Islet of Langerhans (tissue), 1 donor: ENCODE results near the gene GORASP2.

Source experiments
- FAIRE-seq: peaks from one replicate; lab custom pipeline; 2011; peaks lifted over from hg19 to GRCh38; lab: Jason Lieb, UNC

The GORASP2 gene

GRCh38 chr2:170923799-170924198 is 5.3 kb upstream of the GORASP2 start:
- no peak for FAIRE-seq

DNA sequence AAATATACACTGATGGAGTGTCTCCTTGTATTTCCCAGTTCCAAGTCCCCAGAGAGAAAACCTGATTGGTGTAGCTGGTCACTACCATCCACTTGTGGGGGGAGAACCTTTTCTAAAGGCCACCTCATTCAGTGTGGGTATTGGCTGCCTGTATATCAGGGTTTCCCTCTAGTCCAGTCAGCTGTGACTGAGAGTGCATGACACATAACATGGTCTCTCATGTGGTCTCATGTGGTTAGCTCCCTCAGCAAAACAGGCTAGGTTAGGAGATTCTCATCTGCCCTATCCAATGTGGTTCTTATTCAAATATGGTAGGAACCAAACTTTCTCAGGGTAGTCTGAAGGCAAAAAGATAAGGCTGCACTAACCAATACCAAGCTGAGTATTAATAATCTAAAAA is 4.1 kb upstream of the GORASP2 start:
- no peak for FAIRE-seq

- FAIRE-seq, result no peak
These were observed 3.1 kb upstream of the GORASP2 start for GRCh38 chr2:170925923-170926322.

DNA sequence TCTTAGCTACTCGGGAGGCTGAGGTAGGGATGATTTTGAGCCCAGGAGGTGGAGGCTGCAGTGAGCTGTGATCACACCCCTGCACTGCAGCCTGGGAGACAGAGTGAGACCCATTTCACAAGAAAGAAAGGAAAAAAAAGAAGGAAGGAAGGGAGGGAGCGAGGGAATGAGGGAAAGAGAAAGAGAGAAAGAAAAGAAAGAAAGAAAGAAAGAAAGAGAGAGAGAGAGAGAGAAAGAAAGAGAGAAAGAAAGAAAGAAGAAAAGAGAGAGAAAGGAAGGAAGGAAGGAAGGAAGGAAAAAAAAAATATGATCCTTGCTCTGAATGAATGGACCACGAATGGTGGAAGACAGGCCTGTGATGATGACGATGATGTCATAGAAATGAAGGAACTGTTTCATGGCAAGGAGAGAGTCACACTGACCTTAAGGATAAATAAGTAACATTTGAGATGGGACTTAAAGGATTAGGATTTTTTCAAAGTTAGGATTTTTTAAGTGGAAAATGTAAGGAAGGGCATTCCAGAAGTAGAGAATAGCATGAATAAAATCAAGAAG is 2.2 kb upstream of the GORASP2 start:
- FAIRE-seq, result no peak

DNA sequence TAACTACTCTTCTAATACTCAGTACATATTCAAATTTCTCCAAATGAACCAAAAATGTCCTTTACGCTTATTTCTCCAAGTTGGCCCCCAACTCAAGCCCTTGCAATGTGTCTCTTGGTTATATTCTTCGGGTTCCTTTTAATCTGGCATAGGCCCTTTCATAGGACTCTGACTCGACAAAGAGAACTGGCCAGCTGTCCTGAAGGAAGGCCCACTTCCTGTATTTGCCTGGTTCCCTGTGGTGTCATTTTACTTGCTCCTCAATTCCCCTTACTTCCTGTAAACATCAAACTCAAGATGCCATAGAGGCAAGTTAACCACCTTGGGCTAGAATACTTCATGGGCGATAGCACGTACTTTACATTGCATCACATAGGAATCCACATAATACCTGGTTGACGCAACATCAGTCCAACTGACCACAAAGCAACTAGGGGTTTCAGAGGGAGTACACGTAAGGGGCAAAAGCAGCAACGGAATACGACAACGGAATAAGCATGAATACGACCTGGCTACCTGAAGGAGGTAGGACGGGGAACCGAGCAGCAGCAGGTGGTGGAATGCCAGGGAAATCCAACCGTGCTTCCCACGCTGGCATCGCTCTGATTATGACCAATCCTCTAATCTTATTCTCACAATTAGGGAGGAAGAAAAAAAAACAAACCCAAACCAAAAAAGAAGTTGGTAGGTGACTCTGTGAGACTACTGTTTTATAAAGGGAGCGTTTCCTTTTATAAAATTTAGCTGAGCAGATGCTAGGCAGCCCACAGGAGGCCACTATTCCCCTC is 823 bp upstream of the GORASP2 start:
- FAIRE-seq, result no peak

DNA sequence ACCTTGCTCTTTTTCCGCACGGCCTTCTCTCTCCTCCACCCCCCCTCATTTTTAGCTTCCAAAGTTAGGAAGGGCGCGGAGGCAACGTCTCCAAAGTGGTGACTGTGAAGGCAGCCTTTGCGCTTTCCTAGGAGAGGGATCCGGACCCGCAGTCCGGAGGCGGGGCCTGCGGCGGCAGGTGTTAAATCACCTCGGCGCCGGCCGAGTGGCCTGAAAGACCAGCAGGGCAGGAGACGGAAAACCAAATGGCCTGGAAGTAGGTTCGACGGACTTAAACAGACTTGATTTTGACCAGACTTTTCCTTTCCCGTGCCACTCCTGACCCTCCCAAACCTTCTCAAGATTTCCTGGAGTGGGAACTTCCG is 615 bp downstream of the GORASP2 start:
- FAIRE-seq, result no peak

- no peak for FAIRE-seq
These were observed 1.3 kb downstream of the GORASP2 start for GRCh38 chr2:170930131-170930990.

DNA sequence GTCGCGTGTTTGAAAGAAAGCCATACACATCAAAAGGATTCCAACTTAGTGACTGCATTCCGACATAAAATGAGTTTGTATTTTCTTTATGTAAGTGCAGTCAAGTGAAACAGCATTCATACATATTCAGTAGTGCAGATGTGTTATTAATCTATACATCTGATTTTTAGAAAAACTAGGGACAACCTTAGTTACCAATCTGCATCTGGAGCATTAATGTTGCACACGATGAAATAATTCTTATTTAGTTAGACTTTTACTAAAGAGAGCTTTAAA is 1.9 kb downstream of the GORASP2 start:
- FAIRE-seq, result no peak

DNA sequence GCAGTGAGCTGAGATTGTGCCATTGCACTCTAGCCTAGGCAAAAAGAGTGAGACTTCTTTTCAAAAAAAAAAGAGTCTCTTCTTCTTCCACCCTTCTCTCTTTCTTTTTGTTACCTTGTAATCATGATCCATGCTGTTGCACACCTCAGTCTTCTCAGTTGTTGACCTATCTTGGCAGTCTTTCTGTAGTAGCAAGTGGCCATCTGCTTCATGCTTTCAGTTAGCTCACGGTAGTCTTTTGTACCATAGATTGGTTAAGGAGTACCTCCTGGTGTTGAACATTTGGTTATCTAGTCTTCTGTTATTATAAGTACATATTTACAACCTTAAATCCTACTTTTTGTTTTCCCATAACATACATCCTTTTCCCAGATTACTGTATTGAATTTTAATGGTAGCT is 3.1 kb downstream of the GORASP2 start:
- no peak for FAIRE-seq

DNA sequence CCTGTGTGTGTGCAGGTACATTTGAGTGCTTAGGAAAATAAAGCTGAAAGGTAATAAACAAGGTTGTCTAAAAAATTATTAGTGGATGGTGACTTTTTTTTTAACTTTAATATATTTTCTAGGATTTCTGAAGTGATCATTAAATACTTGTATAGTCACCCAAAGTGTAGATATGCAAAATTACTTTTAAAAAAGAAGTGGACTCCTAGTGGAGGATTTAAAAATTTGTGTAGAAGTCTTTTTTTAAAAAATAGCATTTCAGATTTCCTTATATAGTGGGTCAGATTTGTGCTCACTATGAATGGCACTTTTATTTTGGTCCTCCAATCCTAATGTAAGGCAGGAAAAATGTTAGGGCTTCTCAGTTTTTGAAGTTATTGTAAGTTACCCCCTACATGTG is 3.9 kb downstream of the GORASP2 start:
- FAIRE-seq, result no peak

DNA sequence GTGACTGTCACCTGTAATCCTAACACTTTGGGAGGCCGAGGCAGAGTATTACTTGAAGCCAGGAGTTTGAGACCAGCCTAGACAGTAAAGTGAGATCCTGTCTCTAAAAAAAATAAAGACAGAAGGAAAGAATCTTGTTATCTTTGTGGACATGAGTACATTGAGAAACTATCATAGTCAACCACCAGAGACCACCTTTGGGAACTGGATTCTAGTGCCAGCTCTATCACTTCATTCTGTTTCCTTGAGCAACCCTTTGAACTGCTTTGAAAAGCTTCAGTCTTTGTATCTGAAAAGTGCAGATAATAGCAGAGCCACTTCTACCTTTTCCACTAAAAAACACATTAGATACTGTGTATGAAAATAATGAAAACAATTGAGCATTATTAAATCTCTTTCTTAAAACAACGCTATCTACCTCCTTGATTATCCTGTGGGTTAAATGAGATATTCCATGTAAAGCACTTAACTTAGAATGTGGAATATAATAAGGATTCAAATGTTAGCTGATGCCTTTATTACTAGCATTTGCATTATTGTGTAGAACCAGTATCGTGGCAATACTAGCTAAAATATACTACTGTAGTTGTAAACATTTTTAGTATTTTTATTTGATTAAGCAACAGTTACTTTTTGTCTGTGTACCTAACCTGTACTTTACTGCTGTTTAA is 8.8 kb downstream of the GORASP2 start:
- FAIRE-seq, result peak; percentile 13

- FAIRE-seq, result no peak
These were observed 11.0 kb downstream of the GORASP2 start for GRCh38 chr2:170940066-170940465.

- FAIRE-seq, result no peak
These were observed 13.6 kb downstream of the GORASP2 start for GRCh38 chr2:170942615-170943014.

GRCh38 chr2:170943041-170943440 is 14.0 kb downstream of the GORASP2 start:
- FAIRE-seq, result no peak

DNA sequence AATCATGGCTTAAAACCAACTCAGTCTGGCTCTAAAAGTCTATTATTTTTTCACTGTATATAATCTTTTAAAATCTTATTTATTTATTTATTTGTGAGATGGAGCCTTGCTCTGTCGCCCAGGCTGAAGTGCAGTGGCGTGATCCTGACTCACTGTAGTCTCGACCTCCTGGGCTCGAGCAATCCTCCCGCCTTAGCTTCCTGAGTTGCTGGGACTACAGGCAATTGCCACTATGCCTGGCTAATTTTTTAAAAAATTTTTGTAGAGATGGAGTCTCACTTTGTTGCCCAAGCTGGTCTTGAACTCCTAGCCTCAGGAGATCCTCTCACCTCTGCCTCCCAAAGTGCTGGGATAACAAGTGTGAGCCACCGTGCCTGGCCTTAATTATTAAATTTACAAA is 14.5 kb downstream of the GORASP2 start:
- FAIRE-seq, result no peak

DNA sequence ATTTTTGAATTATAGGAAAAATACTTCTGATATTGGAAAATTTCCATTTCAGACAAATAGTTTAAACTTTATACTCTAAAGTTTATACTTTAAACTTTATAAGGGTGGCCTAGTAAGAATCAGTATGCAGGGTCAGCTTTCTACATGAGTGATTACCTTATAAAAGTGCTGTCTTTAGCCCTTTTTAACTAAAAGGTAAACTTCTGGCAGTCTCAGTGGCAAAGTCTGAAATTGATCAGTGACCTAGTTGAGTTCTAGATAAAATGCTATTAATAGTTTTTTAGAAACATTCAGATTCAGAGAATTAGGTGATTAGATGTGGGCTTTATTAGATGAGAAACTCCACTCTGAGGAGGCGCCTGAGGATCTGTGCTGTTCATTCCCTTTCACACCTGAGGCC is 15.5 kb downstream of the GORASP2 start:
- peak; percentile 70 for FAIRE-seq

DNA sequence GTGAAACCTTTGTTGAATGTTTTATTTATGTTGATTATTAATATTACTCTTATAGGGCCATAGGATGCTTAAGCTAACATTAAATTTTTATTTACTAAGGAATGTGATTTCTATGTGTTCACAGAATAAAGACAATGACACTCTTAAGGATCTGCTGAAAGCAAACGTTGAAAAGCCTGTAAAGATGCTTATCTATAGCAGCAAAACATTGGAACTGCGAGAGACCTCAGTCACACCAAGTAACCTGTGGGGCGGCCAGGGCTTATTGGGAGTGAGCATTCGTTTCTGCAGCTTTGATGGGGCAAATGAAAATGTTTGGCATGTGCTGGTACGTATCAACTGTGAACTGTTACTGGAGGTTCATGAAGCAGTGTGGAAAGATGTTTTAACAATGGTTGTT is 20.4 kb downstream of the GORASP2 start:
- FAIRE-seq, result no peak

- no peak for FAIRE-seq
These were observed 21.2 kb downstream of the GORASP2 start for GRCh38 chr2:170950221-170950761.

DNA sequence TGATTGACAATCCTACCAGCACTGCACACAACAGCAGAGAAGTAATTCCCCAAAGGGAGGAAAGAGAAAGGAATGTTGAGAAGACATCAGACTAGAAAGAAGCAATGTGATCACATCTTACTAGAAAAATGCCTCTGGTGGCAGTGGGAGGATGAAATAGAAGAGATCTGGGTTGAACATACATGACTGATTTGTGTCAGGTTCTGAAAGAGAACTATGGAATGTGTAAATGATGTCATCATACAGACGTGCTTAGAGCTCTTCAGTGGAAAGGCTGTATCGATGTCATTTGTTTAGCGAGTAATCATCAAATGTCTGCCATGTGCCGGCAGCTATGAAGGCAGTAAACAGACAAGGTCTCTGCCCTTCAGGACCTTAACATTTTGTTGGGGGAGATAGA is 24.9 kb downstream of the GORASP2 start:
- no peak for FAIRE-seq

- FAIRE-seq, result no peak
These were observed 34.3 kb downstream of the GORASP2 start for GRCh38 chr2:170963386-170963785.

GRCh38 chr2:170965446-170966225 is 36.6 kb downstream of the GORASP2 start:
- no peak for FAIRE-seq
